Activated T-helper 17 cell treated with anti-CD3 and anti-CD28 coated beads, Interleukin-2, amount 50 U/mL, for 72 hours (primary cell): ENCODE data around the gene EFTUD2. TPM values are rescaled to one million over a fixed set of nuclear protein-coding genes. Genes with fewer than 3 reads are reported as not detected.
"Not testable (repeated sequence)": the region's sequence is repeated elsewhere in the genome, so short reads cannot be mapped to it uniquely, and the experiment has no call there.

Source experiments
- ATAC-seq: fragments of 150-1000 bp; cut with Tn5 transposase; replicated peaks from 2 replicates; pipeline ENCODE4 v1.10.0; 2021; ENCODE audit warnings: mild to moderate bottlenecking, moderate library complexity
- H3K27ac Mint-ChIP-seq: one replicate; pipeline ENCODE4 v1.8.0; 2022; ENCODE audit warnings: mixed read lengths
- H3K27me3 Mint-ChIP-seq: one replicate; pipeline ENCODE4 v1.8.0; 2022; ENCODE audit warnings: mixed read lengths
- H3K36me3 Mint-ChIP-seq: one replicate; pipeline ENCODE4 v1.8.0; 2022; ENCODE audit warnings: low read depth, mild to moderate bottlenecking, mixed read lengths
- H3K4me1 Mint-ChIP-seq: one replicate; pipeline ENCODE4 v1.8.0; 2022; ENCODE audit warnings: mixed read lengths
- H3K4me3 Mint-ChIP-seq: one replicate; pipeline ENCODE4 v1.8.0; 2022; ENCODE audit warnings: mild to moderate bottlenecking, mixed read lengths
- H3K9me3 Mint-ChIP-seq: one replicate; pipeline ENCODE4 v1.8.0; 2022; ENCODE audit warnings: mixed read lengths
- total RNA-seq, 2 donors: library from RNA; stranded (reverse); gene quantifications; one replicate each; pipeline ENCODE4 v1.2.3, GENCODE V29; 2022

Gene EFTUD2
- total RNA-seq, 2 donors from 2014 or later: 105 to 215 TPM

DNA sequence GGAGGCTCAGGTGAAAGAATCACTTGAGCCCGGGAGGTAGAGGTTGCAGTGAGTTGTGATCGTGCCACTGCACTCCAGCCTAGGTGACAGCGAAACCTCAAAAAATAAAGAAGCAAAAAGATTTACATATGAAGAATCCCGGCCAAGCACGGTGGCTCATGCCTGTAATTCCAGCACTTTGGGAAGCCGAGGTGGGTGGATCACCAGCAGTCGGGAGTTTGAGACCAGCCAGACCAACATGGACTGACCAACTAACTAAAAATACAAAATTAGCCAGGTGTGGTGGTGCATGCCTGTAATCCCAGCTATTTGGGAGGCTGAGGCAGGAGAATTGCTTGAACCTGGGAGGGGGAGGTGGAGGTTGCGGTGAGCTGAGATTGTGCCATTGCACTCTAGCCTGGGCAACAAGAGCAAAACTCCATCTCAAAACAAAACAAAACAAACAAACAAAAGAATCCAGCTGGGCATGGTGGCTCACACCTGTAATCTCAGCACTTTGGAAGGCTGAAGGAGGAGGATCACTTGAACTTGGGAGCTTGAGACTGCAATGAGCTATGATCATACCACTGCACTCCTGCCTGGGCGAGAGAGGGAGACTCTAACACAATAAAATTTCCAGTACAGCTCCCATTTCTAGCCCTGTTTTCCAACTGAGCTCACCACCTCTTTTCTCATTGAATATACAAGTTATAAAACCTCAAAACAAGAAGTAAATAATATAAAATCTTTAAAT, 90.4 kb downstream of the EFTUD2 start:
- not testable (repeated sequence) for H3K36me3 Mint-ChIP-seq, H3K9me3 Mint-ChIP-seq, H3K4me3 Mint-ChIP-seq, H3K27ac Mint-ChIP-seq, ATAC-seq, H3K4me1 Mint-ChIP-seq
- H3K27me3 Mint-ChIP-seq: peaks cover 16% of the 10 kb centered on the region

DNA sequence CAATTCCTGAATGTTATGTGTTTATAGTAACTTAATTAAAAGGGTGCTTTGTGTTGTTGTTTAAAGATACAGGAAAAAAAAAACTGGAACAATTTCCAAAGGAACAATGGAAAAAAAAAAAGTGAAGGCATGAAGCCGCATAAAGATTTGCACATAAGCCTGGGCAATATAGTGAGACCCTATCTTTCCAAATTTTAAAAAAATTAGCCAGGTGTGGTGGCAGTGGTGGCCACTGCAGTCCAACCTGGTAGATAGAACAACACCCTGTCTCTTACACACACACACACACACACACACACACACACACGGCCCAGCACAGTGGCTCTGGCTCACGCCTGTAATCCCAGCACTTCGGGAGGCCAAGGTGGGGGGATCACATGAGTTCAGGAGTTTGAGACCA, 91.1 kb downstream of the EFTUD2 start:
- Mint-ChIP-seq H3K9me3 (no peaks in the 10 kb centered on the region), H3K4me3 (no peak overlapping the region), H3K4me1 (no peaks in the 10 kb centered on the region), H3K27me3 (peaks cover 16% of the 10 kb centered on the region), H3K27ac (no peak overlapping the region), H3K36me3 (no peaks in the 10 kb centered on the region)
- no peak for ATAC-seq

DNA sequence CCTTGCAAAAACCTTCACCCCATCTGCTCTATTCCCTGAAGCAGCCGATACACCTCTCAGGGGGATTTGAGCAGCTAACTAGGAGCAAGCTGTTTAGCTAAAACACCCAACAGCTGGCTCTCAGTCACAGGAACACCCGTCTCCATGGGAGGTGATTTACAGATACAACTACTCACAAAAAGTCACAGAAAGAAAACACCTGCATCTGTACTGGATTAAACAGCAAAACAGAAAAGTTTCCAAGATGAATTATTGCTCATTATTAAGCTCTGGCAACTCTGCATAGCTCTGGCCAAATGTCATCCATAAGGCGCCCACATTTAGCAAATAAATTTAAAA, 91.5 kb downstream of the EFTUD2 start:
- no peaks in the 10 kb centered on the region for H3K36me3 Mint-ChIP-seq
- H3K4me3 Mint-ChIP-seq: no peak overlapping the region
- no peak overlapping the region for H3K27ac Mint-ChIP-seq
- peaks cover 12% of the 10 kb centered on the region for H3K27me3 Mint-ChIP-seq
- H3K4me1 Mint-ChIP-seq: no peaks in the 10 kb centered on the region
- ATAC-seq: no peak
- no peaks in the 10 kb centered on the region for H3K9me3 Mint-ChIP-seq

DNA sequence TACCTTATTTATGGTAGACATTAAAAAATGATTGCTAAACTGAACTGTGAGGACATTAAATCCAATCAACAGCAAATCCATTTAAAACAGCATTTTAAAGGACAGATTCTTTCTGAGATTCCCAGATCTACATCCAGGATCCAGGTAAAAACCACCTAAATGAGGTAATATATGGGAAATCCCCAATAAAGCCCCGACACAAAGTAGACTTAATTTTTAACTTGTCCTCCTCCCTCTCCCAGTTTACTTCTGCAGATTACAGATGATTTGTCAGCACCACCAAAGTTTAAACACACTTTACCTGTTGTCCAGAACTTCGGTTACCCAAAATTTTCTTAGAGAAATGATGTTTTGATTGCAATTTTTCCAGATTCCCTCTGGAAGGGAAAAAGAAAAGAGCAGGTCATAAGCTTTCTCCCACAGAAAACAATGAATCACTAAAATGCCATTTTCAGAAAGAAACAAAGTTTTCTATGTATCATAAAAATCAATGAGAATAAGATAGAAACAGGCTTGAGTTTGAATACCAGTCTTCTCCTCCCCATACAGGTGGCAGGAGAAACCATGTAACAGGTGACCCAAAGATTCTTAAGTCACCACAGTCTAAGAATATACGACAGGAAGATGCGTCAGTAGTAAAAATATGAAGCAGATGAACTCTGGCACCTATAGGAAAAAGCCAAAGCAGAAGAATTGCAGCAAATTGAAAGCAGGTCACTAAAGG, 92.0 kb downstream of the EFTUD2 start:
- Mint-ChIP-seq H3K27ac (no peak overlapping the region), H3K9me3 (no peaks in the 10 kb centered on the region), H3K36me3 (no peaks in the 10 kb centered on the region), H3K27me3 (peaks cover 11% of the 10 kb centered on the region), H3K4me1 (no peaks in the 10 kb centered on the region), H3K4me3 (no peak overlapping the region)
- ATAC-seq: no peak

DNA sequence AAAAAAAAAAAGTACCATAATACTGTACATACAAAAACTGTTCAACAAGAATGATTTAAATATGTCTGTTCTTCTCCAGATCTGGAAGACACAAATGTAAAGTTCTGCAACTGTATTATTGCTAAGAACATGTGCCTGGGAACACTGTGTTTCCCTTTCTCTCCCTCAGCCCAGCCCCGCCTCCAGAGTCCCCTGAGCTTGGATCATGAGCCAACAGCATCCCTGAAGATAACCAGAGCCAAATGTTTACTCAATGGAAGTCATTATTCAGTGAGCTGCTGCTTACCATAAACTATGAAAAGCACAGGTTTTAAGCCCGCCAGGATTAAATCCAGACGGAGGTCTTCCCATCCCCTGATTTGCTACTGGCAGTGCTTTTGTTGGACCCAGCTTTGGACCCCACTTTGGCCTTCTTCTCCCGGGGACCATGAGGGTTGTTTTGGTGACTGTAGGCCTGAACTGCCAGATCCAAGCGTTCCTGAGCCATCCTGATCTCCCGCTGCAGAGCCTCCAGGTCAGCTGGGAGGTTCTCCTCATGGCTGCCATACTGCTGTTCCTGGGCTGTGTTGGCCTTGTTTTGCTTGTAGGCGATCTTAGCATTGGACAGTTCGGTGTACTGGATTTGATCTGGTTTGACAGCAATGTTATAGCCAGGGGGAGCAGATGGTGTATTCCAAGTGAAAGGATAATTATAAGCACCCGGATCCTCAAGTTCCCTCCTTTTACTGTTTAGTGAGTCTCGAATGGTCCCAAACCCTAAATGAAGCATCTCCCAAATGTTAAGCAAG, 94.7 kb downstream of the EFTUD2 start:
- no peak for ATAC-seq
- H3K36me3 Mint-ChIP-seq: no peaks in the 10 kb centered on the region
- H3K27me3 Mint-ChIP-seq: peaks cover 11% of the 10 kb centered on the region
- no peaks in the 10 kb centered on the region for H3K4me1 Mint-ChIP-seq
- no peaks in the 10 kb centered on the region for H3K9me3 Mint-ChIP-seq
- no peak overlapping the region for H3K4me3 Mint-ChIP-seq
- no peak overlapping the region for H3K27ac Mint-ChIP-seq

DNA sequence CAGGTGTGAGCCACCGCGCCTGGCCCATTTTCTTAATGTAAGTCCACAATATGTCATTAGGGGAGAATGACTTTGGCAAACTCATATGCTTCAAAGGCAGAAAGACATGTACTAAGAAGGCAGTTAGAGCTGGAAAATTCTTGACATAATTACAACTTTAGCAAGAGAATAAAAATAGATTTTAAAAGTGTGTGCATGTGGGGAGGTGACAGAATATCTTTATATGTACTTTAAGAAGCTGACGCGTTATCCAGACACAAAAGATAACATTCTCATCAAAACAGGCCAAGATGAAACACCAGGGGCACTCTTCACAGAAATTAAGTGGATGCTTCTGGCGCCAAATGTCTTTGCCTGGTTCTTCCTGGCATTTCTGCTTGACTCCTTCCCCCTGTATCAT, 97.4 kb downstream of the EFTUD2 start:
- no peak overlapping the region for H3K4me3 Mint-ChIP-seq
- no peak overlapping the region for H3K27ac Mint-ChIP-seq
- H3K9me3 Mint-ChIP-seq: no peaks in the 10 kb centered on the region
- no peaks in the 10 kb centered on the region for H3K4me1 Mint-ChIP-seq
- H3K27me3 Mint-ChIP-seq: peaks cover 4% of the 10 kb centered on the region
- no peaks in the 10 kb centered on the region for H3K36me3 Mint-ChIP-seq
- no peak for ATAC-seq

Other genes with a start within 250 kb of the EFTUD2 start
- under 1 TPM in 1 of 2 donors, not detected in 1; 0.58 TPM for gene MEIOC, start 243.0 kb downstream of the EFTUD2 start, total RNA-seq
- 10 to 100 TPM; 24.2 to 30.0 TPM for gene CCDC43, start 209.7 kb downstream of the EFTUD2 start, total RNA-seq
- 10 to 100 TPM; 16.3 to 24.3 TPM for gene DBF4B, start 190.8 kb downstream of the EFTUD2 start, total RNA-seq
- under 1 TPM; 0.13 to 0.74 TPM for gene ADAM11, start 140.5 kb downstream of the EFTUD2 start, total RNA-seq
- gene GJC1, start 69.2 kb downstream of the EFTUD2 start, total RNA-seq: 1 to 10 TPM; 2.4 to 3.4 TPM
- gene HIGD1B, start 51.6 kb downstream of the EFTUD2 start, total RNA-seq: not detected
- gene GFAP, start 16.1 kb upstream of the EFTUD2 start, total RNA-seq: not detected
- gene KIF18B, start 48.3 kb upstream of the EFTUD2 start, total RNA-seq: 10 to 100 TPM; 37.7 to 51.5 TPM
- gene C1QL1, start 68.9 kb upstream of the EFTUD2 start, total RNA-seq: under 1 TPM; 0.32 to 0.34 TPM
- 10 to 100 TPM; 36.5 to 36.6 TPM for gene DCAKD, start 152.2 kb upstream of the EFTUD2 start, total RNA-seq
- 100 to 1,000 TPM; 101 to 120 TPM for gene NMT1, start 161.9 kb upstream of the EFTUD2 start, total RNA-seq
- 1 to 10 TPM; 3.1 to 6.5 TPM for gene PLCD3, start 233.1 kb upstream of the EFTUD2 start, total RNA-seq
- gene ACBD4, start 236.2 kb upstream of the EFTUD2 start, total RNA-seq: 10 to 100 TPM in 1 of 2 donors, 1 to 10 TPM in 1; 9.8 to 12.6 TPM
- gene HEXIM1, start 249.0 kb upstream of the EFTUD2 start, total RNA-seq: 10 to 100 TPM; 45.9 to 66.4 TPM